HCT116 (cell line): ENCODE results near the gene PFN3.

ENCODE experiments used
- CEBPB ChIP-seq: IDR thresholded peaks from 2 replicates; pipeline ENCODE4 v1.6.1; 2012; ENCODE audit warnings: low read depth
- EZH2 ChIP-seq: fragments of 200-600 bp; sonication (generic); IDR thresholded peaks from 2 replicates; pipeline ENCODE4 v1.6.1; 2017; ENCODE audit warnings: antibody characterized with exemption, mixed run types
- EZH2phosphoT487 ChIP-seq: fragments of 200-600 bp; IDR thresholded peaks from 2 replicates; pipeline ENCODE4 v1.6.1; 2018; ENCODE audit warnings: antibody characterized with exemption, borderline replicate concordance
- FOSL1 ChIP-seq: IDR thresholded peaks from 2 replicates; pipeline ENCODE4 v1.6.1; 2012; ENCODE audit warnings: low read depth
- POLR2A ChIP-seq: IDR thresholded peaks from 2 replicates; pipeline ENCODE4 v1.7.0; 2011; ENCODE audit warnings: borderline replicate concordance; ENCODE audit not compliant: insufficient read depth, insufficient read length; ENCODE audit errors: extremely low read depth
- POLR2AphosphoS5 ChIP-seq: IDR thresholded peaks from 2 replicates; pipeline ENCODE4 v1.6.1; 2011; ENCODE audit warnings: mild to moderate bottlenecking, low read depth, low read length, moderate library complexity
- SIN3A ChIP-seq: IDR thresholded peaks from 2 replicates; pipeline ENCODE4 v1.6.1; 2012; ENCODE audit warnings: low read depth
- SRF ChIP-seq: IDR thresholded peaks from 2 replicates; pipeline ENCODE4 v1.6.1; 2012; ENCODE audit warnings: low read depth
- YY1 ChIP-seq: IDR thresholded peaks from 2 replicates; pipeline ENCODE4 v1.6.1; 2011; ENCODE audit warnings: low read length, low read depth, moderate library complexity, mild to moderate bottlenecking; ENCODE audit not compliant: insufficient replicate concordance; ENCODE audit errors: extremely low read depth
- TF ChIP-seq, protein P1 (sequence below): IDR thresholded peaks from 2 replicates; pipeline ENCODE4 v1.6.1; 2012
- TF ChIP-seq, protein P2 (sequence below): IDR thresholded peaks from 2 replicates; pipeline ENCODE4 v1.6.1; 2011; ENCODE audit warnings: mild to moderate bottlenecking, low read length, moderate library complexity; ENCODE audit not compliant: insufficient replicate concordance; ENCODE audit errors: extremely low read depth
- TF ChIP-seq, protein P3 (sequence below): IDR thresholded peaks from 2 replicates; pipeline ENCODE4 v1.6.1; 2012
- TF ChIP-seq, protein P4 (sequence below), 3 experiments: fragments of 200-600 bp in 1 of 3; sonication (generic) in 1 of 3; IDR thresholded peaks in 2 of 3; conservative IDR thresholded peaks in 1 of 3; 2 replicates each; pipeline ENCODE4 v1.5.1; 2012 to 2017; ENCODE audit warnings: low read depth in 2 of 3, low read length in 2 of 3, antibody characterized with exemption in 1 of 3, borderline replicate concordance in 1 of 3, control low read depth in 1 of 3, mild to moderate bottlenecking in 1 of 3, mixed read lengths in 1 of 3, mixed run types in 1 of 3, moderate library complexity in 1 of 3; ENCODE audit not compliant: insufficient read depth in 1 of 3
- TF ChIP-seq, protein P5 (sequence below): IDR thresholded peaks from 2 replicates; pipeline ENCODE4 v1.6.1; 2012; ENCODE audit warnings: low read depth

DNA sequence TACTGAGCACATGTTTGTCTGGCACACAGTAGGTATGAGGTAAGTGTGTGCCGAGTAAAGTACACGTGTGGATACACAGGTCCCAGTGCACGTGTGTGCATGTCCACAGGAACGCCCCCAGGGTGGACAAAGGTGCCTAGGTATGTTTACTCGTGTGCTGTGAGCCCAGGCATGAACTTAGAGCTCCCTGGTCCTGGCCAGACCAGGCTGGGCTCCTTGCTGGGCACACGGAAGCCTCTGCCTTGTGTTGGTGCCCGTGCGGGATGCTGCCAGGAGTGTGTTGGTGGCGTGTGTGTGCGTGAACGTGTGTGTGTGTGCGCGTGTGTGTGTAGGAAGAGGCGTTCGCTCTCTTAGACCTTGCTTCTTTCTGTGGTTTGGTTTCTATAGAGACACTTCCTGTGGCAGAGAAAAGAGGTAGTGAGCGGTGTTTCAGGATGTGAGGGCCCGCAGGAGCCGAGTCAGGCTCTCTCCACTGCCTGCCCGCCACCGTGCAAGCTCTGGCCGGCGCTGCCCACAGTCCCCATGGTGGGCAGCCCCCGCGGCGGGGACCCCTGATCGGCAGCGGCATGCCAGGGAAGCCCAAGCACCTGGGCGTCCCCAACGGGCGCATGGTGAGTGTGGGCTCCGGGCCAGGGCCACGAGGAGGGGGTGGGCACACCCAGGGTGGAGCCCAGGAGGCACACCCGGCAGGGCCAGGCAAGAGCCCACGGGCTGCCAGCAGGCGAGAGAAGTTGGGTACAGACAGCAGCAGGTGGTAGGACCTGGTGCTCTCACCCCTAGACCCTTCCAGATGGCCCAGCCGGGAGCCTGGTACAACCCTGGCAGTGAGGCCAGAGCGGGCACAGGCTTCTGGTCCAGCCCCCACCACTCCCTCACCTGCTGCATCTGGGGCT, 42.8 kb downstream of the PFN3 start, which contains the start of gene RGS14:
- TF ChIP-seq YY1 (no peak), CEBPB (no peak), EZH2 (no peak), POLR2A (no peak), SIN3A (no peak), POLR2AphosphoS5 (no peak), EZH2phosphoT487 (no peak), SRF (no peak), FOSL1 (no peak)
- TF ChIP-seq, protein P1, sequence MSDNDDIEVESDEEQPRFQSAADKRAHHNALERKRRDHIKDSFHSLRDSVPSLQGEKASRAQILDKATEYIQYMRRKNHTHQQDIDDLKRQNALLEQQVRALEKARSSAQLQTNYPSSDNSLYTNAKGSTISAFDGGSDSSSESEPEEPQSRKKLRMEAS = no peak
- TF ChIP-seq, protein P2, sequence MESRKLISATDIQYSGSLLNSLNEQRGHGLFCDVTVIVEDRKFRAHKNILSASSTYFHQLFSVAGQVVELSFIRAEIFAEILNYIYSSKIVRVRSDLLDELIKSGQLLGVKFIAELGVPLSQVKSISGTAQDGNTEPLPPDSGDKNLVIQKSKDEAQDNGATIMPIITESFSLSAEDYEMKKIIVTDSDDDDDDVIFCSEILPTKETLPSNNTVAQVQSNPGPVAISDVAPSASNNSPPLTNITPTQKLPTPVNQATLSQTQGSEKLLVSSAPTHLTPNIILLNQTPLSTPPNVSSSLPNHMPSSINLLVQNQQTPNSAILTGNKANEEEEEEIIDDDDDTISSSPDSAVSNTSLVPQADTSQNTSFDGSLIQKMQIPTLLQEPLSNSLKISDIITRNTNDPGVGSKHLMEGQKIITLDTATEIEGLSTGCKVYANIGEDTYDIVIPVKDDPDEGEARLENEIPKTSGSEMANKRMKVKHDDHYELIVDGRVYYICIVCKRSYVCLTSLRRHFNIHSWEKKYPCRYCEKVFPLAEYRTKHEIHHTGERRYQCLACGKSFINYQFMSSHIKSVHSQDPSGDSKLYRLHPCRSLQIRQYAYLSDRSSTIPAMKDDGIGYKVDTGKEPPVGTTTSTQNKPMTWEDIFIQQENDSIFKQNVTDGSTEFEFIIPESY = no peak
- TF ChIP-seq, protein P3, sequence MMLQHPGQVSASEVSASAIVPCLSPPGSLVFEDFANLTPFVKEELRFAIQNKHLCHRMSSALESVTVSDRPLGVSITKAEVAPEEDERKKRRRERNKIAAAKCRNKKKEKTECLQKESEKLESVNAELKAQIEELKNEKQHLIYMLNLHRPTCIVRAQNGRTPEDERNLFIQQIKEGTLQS = no peak
- TF ChIP-seq, protein P4, sequence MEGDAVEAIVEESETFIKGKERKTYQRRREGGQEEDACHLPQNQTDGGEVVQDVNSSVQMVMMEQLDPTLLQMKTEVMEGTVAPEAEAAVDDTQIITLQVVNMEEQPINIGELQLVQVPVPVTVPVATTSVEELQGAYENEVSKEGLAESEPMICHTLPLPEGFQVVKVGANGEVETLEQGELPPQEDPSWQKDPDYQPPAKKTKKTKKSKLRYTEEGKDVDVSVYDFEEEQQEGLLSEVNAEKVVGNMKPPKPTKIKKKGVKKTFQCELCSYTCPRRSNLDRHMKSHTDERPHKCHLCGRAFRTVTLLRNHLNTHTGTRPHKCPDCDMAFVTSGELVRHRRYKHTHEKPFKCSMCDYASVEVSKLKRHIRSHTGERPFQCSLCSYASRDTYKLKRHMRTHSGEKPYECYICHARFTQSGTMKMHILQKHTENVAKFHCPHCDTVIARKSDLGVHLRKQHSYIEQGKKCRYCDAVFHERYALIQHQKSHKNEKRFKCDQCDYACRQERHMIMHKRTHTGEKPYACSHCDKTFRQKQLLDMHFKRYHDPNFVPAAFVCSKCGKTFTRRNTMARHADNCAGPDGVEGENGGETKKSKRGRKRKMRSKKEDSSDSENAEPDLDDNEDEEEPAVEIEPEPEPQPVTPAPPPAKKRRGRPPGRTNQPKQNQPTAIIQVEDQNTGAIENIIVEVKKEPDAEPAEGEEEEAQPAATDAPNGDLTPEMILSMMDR (IDR thresholded peaks at IDR 0.05 in 2 of 3, conservative IDR thresholded peaks at IDR 0.05 in 1 of 3; ENCODE audit: borderline replicate concordance in 1 of 3, insufficient read depth in 1 of 3, low read depth in 2 of 3, low read length in 2 of 3) = no peak
- TF ChIP-seq, protein P5, sequence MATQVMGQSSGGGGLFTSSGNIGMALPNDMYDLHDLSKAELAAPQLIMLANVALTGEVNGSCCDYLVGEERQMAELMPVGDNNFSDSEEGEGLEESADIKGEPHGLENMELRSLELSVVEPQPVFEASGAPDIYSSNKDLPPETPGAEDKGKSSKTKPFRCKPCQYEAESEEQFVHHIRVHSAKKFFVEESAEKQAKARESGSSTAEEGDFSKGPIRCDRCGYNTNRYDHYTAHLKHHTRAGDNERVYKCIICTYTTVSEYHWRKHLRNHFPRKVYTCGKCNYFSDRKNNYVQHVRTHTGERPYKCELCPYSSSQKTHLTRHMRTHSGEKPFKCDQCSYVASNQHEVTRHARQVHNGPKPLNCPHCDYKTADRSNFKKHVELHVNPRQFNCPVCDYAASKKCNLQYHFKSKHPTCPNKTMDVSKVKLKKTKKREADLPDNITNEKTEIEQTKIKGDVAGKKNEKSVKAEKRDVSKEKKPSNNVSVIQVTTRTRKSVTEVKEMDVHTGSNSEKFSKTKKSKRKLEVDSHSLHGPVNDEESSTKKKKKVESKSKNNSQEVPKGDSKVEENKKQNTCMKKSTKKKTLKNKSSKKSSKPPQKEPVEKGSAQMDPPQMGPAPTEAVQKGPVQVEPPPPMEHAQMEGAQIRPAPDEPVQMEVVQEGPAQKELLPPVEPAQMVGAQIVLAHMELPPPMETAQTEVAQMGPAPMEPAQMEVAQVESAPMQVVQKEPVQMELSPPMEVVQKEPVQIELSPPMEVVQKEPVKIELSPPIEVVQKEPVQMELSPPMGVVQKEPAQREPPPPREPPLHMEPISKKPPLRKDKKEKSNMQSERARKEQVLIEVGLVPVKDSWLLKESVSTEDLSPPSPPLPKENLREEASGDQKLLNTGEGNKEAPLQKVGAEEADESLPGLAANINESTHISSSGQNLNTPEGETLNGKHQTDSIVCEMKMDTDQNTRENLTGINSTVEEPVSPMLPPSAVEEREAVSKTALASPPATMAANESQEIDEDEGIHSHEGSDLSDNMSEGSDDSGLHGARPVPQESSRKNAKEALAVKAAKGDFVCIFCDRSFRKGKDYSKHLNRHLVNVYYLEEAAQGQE = no peak
